Subcutaneous abdominal adipose tissue (tissue), 5 donors: ENCODE data around the gene THRB.

Source experiments
- H3K27ac ChIP-seq: one replicate; pipeline ENCODE4 v1.7.0; 2013; ENCODE audit warnings: low read depth, mild to moderate bottlenecking, inconsistent platforms, low read length, moderate library complexity
- H3K27me3 ChIP-seq, 5 donors: one replicate each; pipeline ENCODE4 v1.7.0; 2013; ENCODE audit warnings: low read length in 5 of 5, inconsistent platforms in 1 of 5; ENCODE audit not compliant: control insufficient read depth in 5 of 5, insufficient read depth in 4 of 5
- H3K36me3 ChIP-seq, 5 donors: one replicate each; pipeline ENCODE4 v1.7.0; 2013; ENCODE audit warnings: low read length in 5 of 5; ENCODE audit not compliant: control insufficient read depth in 5 of 5, insufficient read depth in 5 of 5
- H3K4me1 ChIP-seq, 5 donors: one replicate each; pipeline ENCODE4 v1.7.0; 2013; ENCODE audit warnings: low read length in 5 of 5, mild to moderate bottlenecking in 3 of 5, moderate library complexity in 1 of 5; ENCODE audit not compliant: control insufficient read depth in 5 of 5, insufficient read depth in 5 of 5
- H3K4me3 ChIP-seq, 5 donors: one replicate each; pipeline ENCODE4 v1.7.0; 2013; ENCODE audit warnings: low read length in 5 of 5, low read depth in 1 of 5
- H3K9ac ChIP-seq, 5 donors: one replicate each; pipeline ENCODE4 v1.7.0; 2013; ENCODE audit warnings: low read length in 5 of 5, mild to moderate bottlenecking in 4 of 5, moderate library complexity in 3 of 5
- H3K9me3 ChIP-seq, 5 donors: one replicate each; pipeline ENCODE4 v1.7.0; 2013; ENCODE audit warnings: low read length in 5 of 5; ENCODE audit not compliant: control insufficient read depth in 5 of 5
- donor health status: healthy.
- donor health status: healthy.
- donor health status: healthy.
- donor health status: healthy.
- donor health status: healthy.

Gene THRB

GRCh38 chr3:24271228-24271627 lies 223.4 kb downstream of the THRB start:
- Histone ChIP-seq H3K4me3 (no peak overlapping the region), H3K36me3 (no peaks in the 10 kb centered on the region), H3K27ac (no peak overlapping the region), H3K9ac (no peak overlapping the region), H3K4me1 (peaks cover 0 to 7% (median 0%) of the 10 kb centered on the region in 5 donors), H3K9me3 (no peaks in the 10 kb centered on the region), H3K27me3 (no peaks in the 10 kb centered on the region)

- no peak overlapping the region for H3K9ac ChIP-seq
- H3K36me3 ChIP-seq, result no peaks in the 10 kb centered on the region
- H3K27ac ChIP-seq, result no peak overlapping the region
These were observed 223.9 kb downstream of the THRB start for GRCh38 chr3:24270744-24271143.

GRCh38 chr3:24270204-24270691 lies 224.4 kb downstream of the THRB start:
- no peak overlapping the region for H3K9ac ChIP-seq
- H3K4me3 ChIP-seq, result no peak overlapping the region
- no peak overlapping the region for H3K27ac ChIP-seq

More at GRCh38 chr3:24270744-24271143, 223.9 kb downstream of the THRB start:
- Histone ChIP-seq H3K4me3 (no peak overlapping the region), H3K27me3 (no peaks in the 10 kb centered on the region), H3K9me3 (no peaks in the 10 kb centered on the region), H3K4me1 (peaks cover 0 to 7% (median 0%) of the 10 kb centered on the region in 5 donors)

GRCh38 chr3:24264748-24265158 lies 229.9 kb downstream of the THRB start:
- Histone ChIP-seq H3K9ac (no peak overlapping the region), H3K27ac (no peak overlapping the region), H3K4me1 (peaks cover 0 to 11% (median 3%) of the 10 kb centered on the region in 5 donors), H3K36me3 (no peaks in the 10 kb centered on the region), H3K4me3 (no peak overlapping the region), H3K9me3 (no peaks in the 10 kb centered on the region), H3K27me3 (no peaks in the 10 kb centered on the region)

More at GRCh38 chr3:24270204-24270691, 224.4 kb downstream of the THRB start:
- Histone ChIP-seq H3K36me3 (no peaks in the 10 kb centered on the region), H3K9me3 (no peaks in the 10 kb centered on the region), H3K4me1 (peaks cover 0 to 7% (median 0%) of the 10 kb centered on the region in 5 donors), H3K27me3 (no peaks in the 10 kb centered on the region)

- Histone ChIP-seq H3K4me3 (no peak overlapping the region), H3K27ac (no peak overlapping the region), H3K4me1 (peaks cover 0 to 11% (median 3%) of the 10 kb centered on the region in 5 donors), H3K27me3 (no peaks in the 10 kb centered on the region), H3K36me3 (no peaks in the 10 kb centered on the region), H3K9ac (no peak overlapping the region), H3K9me3 (no peaks in the 10 kb centered on the region)
These were observed 230.6 kb downstream of the THRB start for GRCh38 chr3:24264011-24264410.

DNA sequence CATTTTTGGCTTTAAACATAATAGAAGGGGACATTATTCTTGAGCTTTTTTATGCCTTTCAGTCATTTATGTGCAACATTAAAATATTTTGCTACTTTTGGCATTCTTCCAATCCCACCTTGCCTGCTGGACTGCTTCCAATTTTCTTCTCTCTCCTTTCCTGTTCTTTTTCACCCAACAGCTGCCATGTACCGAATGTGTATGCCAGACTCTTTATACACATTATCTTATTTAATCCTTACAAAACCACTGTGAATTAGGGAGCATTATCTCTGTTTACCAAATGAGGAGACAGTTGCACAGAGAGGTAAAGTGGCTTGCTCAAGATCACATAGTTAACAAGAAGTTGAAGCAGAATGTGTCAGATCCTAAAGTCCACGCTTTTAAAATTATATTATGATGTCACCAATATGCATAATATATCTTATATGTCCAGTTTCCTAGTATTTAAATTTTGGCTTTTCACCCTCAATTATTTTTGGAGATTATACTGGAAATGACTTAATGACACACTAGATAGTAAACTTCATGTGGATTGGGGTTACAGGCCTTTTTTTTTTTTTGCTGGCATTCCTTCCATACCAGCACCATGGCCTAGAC lies 231.5 kb downstream of the THRB start:
- H3K36me3 ChIP-seq, result no peaks in the 10 kb centered on the region
- H3K4me3 ChIP-seq, result no peak overlapping the region
- H3K27ac ChIP-seq, result no peak overlapping the region
- no peak overlapping the region for H3K9ac ChIP-seq
- H3K9me3 ChIP-seq, result no peaks in the 10 kb centered on the region
- no peaks in the 10 kb centered on the region for H3K27me3 ChIP-seq
- H3K4me1 ChIP-seq, result peaks cover 0 to 11% (median 3%) of the 10 kb centered on the region in 5 donors

GRCh38 chr3:24261521-24261920 lies 233.1 kb downstream of the THRB start:
- Histone ChIP-seq H3K9ac (no peak overlapping the region), H3K9me3 (no peaks in the 10 kb centered on the region), H3K4me3 (no peak overlapping the region), H3K4me1 (peaks cover 0 to 11% (median 3%) of the 10 kb centered on the region in 5 donors), H3K27ac (no peak overlapping the region), H3K36me3 (no peaks in the 10 kb centered on the region), H3K27me3 (no peaks in the 10 kb centered on the region)

GRCh38 chr3:24259901-24260512 lies 234.6 kb downstream of the THRB start:
- Histone ChIP-seq H3K4me3 (no peak overlapping the region), H3K9me3 (no peaks in the 10 kb centered on the region), H3K9ac (no peak overlapping the region), H3K27me3 (no peaks in the 10 kb centered on the region), H3K4me1 (peaks cover 0 to 11% (median 3%) of the 10 kb centered on the region in 5 donors), H3K27ac (no peak overlapping the region), H3K36me3 (no peaks in the 10 kb centered on the region)

GRCh38 chr3:24258727-24259600 lies 235.7 kb downstream of the THRB start:
- no peaks in the 10 kb centered on the region for H3K9me3 ChIP-seq
- peaks cover 0 to 11% (median 3%) of the 10 kb centered on the region in 5 donors for H3K4me1 ChIP-seq
- no peaks in the 10 kb centered on the region for H3K36me3 ChIP-seq
- H3K27me3 ChIP-seq, result no peaks in the 10 kb centered on the region
- H3K27ac ChIP-seq, result no peak overlapping the region
- no peak overlapping the region for H3K9ac ChIP-seq
- H3K4me3 ChIP-seq, result no peak overlapping the region

DNA sequence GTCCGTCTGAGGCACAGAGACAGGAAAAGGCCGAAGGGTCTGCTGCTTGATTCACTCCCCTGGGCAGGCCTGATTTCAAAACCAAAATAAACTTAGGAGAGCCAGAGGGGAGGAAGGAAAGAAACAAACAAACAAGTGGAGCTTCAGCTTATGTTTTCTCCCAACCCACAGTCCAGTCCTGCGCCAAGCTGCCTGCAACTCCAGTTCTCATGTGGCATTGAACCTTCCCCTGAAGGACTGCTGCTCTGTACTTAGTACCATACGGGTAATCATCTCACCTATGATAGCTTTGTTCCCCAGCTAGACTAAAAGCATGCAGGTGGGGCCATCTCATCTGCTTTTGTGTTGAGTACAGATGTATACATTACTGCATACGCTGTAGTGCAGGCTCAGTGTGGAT lies 236.4 kb downstream of the THRB start:
- Histone ChIP-seq H3K9ac (no peak overlapping the region), H3K27me3 (no peaks in the 10 kb centered on the region), H3K4me3 (no peak overlapping the region), H3K27ac (no peak overlapping the region), H3K4me1 (peaks cover 0 to 11% (median 3%) of the 10 kb centered on the region in 5 donors), H3K36me3 (no peaks in the 10 kb centered on the region), H3K9me3 (no peaks in the 10 kb centered on the region)
